ENCODE data around the gene PASK.

Gene PASK

GRCh38 chr2:241179899-241180298, 30.6 kb upstream of the PASK start:
- DNase-seq = no peak

DNA sequence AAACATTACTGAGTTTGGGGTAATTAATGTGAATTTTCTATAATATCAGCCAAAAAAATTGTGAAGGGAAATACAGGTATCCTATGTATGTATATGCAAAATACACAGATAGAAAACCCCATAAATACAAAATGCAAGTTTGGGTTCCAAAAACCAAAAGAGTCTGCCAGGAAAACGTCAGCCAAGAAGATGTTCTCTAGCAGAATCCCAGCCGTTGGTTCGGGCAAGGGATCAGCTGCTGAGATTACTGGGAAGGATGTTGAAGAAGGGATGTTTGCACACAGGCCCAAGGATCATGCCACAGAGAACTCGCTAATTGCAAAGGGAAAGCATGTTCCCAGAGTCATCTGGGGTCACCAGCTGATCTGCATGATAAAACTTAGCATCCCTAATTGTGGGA, 29.7 kb upstream of the PASK start:
- DNase-seq = no peak

DNA sequence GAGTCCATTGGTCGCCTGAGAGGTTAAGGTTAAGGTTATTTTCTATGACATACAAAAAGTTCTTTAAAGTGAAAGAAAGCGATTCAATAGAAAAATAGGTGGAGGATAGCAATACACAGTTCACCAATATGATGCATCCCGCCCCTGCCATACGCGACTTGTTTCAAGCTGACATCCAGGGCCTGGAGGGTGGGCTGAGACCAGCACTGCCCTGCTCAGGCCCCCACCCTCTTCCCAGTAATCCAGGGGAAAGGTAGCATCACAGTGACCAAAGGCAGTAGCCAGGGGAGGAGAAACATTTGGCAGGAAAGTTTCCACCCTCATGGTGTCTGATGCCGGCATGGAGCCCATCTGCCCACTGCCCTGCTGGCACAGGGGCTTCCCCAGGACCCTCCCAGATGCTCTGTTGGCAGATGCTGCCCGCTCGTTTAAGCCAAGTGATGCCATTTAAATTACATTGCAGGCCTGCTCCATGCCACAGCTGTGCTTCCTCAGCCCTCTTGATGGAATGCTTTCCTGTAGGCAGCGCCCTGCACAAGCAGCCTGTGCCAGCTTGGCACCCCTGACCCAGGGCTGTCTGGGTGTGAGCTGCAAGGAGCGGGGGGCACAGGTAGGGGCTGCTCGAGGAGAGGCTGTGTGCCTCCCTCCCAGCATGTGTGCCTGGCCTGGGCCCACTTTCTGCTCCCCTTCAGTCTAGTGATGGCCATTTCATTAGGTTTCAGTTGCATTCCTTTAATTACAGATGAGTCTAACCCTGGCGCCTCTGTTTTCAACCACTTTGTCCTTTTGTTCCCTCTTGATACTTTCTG, 28.5 kb upstream of the PASK start:
- no peak for DNase-seq

- DNase-seq = no peak
Measured at GRCh38 chr2:241173557-241173956, 24.3 kb upstream of the PASK start.

GRCh38 chr2:241168366-241168765, 19.1 kb upstream of the PASK start:
- no peak for DNase-seq

- no peak for DNase-seq
Measured at GRCh38 chr2:241163601-241164118, 14.4 kb upstream of the PASK start.

DNA sequence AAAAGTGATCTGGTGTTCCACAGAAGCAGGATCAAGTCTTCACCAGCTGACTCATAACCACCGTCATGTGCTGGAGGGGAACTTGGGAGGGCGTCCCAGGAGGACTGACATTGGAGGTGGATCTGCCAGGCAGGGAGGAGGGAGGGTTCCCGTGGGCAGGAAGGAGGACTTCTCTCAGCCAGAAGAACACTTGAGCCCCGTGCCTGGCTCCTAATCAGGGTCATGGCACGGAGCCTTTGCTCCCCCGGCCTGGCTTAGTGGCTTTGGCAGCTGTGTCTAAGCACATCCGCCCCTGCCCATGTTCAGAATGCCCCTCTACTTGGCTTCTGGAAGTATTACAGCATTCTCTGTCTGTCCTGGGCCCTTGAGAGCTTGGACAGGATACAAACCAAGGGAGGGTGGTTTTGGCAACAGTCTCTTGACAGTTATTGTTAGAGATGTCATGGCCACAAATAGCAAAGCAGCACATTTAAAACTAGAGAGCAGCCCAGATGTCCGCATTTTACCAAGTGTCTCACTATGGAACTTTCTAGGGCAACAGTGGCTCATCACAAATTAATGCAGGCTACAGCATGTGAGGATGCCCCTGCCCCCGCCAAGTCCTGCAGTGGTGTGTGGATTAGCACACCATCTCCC, 12.5 kb upstream of the PASK start:
- no peak for DNase-seq

DNA sequence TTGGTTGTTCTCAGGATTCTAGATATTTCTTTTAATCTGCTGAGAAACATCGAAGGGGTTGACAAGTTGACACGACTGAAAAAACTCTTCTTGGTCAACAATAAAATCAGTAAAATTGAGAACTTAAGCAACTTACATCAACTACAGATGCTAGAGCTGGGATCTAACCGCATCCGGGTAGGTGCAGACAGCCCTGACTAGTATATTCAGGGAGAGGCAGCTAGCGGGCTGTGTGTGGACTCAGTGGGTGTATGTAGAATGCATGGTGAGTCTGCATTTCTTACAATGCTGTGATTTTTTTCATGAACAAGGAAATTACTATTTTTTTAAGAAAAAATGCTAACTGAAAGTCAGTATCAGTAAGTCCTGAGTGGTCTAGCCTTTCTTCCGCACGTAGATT, 11.0 kb upstream of the PASK start:
- DNase-seq = no peak

DNA sequence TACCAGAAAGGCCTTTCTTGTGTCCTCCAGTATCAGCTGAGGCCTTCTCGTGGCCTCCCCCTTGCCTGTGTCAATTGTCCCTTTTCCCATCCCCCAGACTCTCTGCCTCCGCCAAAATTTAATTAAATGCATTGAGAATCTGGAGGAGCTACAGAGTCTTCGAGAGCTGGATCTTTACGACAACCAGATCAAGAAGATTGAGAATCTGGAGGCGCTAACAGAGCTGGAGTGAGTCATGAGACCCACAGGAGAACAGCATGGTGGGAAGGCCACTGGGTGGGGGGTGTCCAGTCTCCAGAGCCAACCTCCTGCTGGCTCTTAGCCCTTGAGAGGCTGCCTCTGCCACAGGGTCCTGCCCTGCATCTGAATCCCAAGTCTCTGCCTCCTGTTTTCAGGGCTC, 9.8 kb upstream of the PASK start:
- no peak for DNase-seq

DNA sequence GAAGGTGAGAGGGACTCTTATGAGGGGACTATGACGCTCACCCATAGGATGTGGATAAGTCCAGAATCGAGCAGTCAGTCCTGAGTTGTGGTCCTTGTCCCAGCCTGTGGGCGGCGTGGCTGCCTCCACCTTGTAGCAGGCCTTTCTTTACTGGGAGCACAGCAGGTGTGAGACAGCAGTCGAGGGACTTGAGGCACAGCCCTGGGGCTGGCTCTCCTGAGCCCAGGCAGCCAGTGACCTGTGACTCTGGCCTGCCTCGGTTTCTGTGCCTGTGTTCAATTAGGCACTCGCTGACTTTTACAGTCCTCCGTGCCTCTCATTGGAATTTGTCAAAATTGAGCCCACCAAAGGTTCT, 9.3 kb upstream of the PASK start:
- DNase-seq = no peak

- DNase-seq = no peak
Measured at GRCh38 chr2:241157841-241158545, 8.7 kb upstream of the PASK start.

- no peak for DNase-seq
Measured at GRCh38 chr2:241156971-241157441, 7.7 kb upstream of the PASK start.

DNA sequence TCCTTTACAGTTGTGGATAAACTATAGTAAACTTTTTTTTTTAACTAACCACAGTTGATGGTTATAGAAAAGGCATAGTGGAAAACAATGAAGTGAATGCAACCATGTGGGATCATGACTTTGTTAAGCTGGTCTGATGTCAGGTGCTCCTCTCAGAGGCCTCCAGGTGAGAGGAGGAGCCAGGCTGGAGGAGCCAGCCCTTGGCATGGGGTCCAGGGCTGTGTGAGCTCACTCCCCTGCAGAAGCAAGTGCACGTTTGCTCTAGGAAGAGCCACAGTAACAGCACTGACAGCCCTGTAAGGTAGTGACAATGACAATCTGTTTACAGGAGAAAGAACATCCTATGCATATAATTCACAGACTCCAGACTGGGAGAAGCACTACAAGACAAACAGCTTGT, 6.7 kb upstream of the PASK start:
- no peak for DNase-seq

DNA sequence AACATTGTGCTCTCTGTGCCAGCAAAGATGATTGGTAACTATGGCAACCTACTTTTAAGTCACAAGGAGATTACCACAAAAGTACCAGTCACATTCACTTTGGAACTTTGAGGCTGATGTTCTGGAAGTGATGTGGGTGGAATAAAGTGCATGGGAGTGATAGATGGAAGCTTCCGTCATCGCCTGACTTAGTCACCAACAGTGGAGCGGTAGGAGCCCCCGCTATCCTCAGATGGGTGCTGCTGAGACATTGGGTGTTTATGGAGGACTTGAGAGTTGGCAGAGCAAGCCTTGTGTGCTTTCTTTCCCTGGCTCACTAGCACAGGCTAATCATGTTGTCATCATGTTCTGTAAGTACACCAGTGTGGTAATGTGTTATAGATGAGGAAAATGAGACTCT, 5.6 kb upstream of the PASK start:
- no peak for DNase-seq

GRCh38 chr2:241153616-241154015, 4.3 kb upstream of the PASK start:
- no peak for DNase-seq

DNA sequence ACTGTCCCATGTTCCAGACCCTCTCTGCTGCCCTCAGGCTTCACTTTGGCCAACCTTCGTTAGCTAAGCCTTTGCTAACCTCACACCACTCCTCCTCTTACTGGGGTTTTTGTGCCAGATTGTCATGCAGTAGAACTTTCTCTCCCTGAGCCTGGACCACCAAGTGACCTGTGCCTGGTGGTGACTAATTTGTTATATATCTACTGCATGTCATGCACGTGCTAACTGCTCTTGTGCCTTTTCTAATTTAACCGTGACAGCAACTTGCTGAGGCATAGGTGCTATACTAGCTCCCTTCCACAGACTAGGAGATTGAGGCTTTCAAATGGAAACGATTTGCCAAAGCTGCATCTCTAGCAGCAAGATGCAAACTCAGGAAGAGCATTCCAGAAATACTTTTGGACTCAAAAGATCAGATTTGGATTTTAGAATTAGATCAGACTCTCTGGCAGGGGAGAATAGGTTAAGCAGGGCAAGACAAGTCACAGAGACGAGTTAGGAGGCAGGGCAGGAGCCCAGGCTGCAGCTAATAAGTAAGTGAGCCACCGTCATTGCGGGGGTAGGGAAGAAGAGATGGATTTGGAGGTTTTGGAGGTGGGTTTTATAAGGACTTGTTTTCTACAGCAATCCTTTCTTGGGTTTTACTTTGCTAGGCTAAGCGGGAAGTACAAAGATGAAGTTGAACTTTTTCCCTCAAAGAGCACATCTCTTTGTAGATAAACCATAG, 2.8 kb upstream of the PASK start:
- no peak for DNase-seq

GRCh38 chr2:241150660-241151530, 1.6 kb upstream of the PASK start:
- DNase-seq = no peak

GRCh38 chr2:241149925-241150659, 820 bp upstream of the PASK start, which contains the start of gene PPP1R7:
PPP1R7 (plus strand) TSS chr2:241150467; CDS start chr2:241150496, 29 bp downstream.
- peak; percentile 89 to 96 (median 93) for DNase-seq

DNA sequence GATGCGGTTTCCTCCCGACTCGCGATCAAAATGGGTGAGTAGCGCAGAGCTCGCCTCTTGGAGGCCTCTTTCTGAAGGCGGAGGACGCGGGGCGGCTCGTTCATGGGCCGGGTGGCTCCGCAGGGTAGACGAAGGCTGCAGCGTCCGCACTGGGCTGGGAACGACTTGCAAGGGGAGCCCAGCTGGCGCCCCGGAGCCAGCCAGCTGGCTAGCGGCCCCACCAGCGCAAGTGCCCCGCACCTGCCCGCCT, 328 bp upstream of the PASK start:
- DNase-seq = no peak

DNA sequence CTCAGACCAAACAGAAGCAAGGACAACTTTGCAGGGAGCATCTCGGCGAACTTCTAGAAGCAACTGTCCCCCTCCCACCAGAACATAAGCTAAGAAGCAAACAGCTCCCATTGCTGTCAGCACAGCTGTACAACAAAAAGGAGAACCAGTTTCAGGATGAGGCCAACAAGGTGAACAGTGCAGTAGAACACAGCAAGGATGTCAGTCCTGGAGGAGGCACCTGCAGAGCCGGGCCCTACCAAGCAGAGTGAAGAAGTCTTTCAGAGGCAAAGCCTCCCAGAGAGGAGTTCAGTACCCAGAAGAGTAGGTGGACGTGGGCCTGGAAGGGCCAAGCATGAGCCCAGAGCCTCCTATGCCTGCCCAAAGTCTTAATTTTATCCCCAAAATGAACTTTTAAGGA, 1.0 kb downstream of the PASK start:
- DNase-seq = peak in 1 of 3 experiments; percentile 35

DNA sequence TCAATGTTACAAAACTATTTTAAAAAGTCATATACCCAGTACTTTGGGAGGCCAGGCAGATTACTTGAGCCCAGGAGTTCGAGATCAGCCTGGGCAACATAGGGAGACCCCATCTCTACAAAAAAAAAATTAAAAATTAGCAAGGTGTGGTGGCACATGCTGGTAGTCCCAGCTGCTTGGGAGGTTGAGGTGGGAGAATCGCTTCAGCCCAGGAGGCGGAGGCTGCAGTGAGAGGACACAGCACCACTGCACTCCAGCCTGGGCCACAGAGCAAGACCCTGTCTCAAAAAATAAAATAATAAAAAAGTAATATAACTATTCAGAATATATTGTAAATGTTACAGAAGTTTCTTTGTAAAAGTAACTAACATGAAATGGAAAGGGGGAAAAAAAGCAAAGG, 1.9 kb downstream of the PASK start:
- no peak for DNase-seq

GRCh38 chr2:241146286-241146685, 3.0 kb downstream of the PASK start:
- DNase-seq = no peak

Measured in NCI-H1417 (cell line).